EL (cell line): ENCODE results near the gene SMARCA4.
"Not testable (repeated sequence)": the region's sequence is repeated elsewhere in the genome, so short reads cannot be mapped to it uniquely, and the experiment has no call there.

ENCODE experiments used
- DNase-seq: peaks from one replicate; pipeline ENCODE4 v3.0.0-alpha.2; 2016

The SMARCA4 gene

GRCh38 chr19:10981252-10981895, 20.5 kb downstream of the SMARCA4 start:
- peak; percentile 24 for DNase-seq

GRCh38 chr19:10983026-10983425, 22.2 kb downstream of the SMARCA4 start:
- DNase-seq, result no peak

GRCh38 chr19:10984166-10984735, 23.4 kb downstream of the SMARCA4 start:
- no peak for DNase-seq

- DNase-seq, result no peak
Observed at GRCh38 chr19:10985502-10985901, 24.7 kb downstream of the SMARCA4 start.

GRCh38 chr19:10986301-10987127, 25.7 kb downstream of the SMARCA4 start:
- DNase-seq, result no peak

GRCh38 chr19:10987571-10988297, 26.9 kb downstream of the SMARCA4 start:
- no peak for DNase-seq

GRCh38 chr19:10988380-10988779, 27.6 kb downstream of the SMARCA4 start:
- DNase-seq, result no peak

- no peak for DNase-seq
Observed at GRCh38 chr19:10988921-10989320, 28.1 kb downstream of the SMARCA4 start.

- no peak for DNase-seq
Observed at GRCh38 chr19:10991076-10991475, 30.2 kb downstream of the SMARCA4 start.

- no peak for DNase-seq
Observed at GRCh38 chr19:10991521-10992081, 30.8 kb downstream of the SMARCA4 start.

GRCh38 chr19:10992174-10992573, 31.3 kb downstream of the SMARCA4 start:
- DNase-seq, result not testable (repeated sequence)

GRCh38 chr19:10995926-10996600, 35.2 kb downstream of the SMARCA4 start:
- no peak for DNase-seq

GRCh38 chr19:10998045-10998533, 37.3 kb downstream of the SMARCA4 start:
- DNase-seq, result no peak

- DNase-seq, result no peak
Observed at GRCh38 chr19:10998666-10999065, 37.8 kb downstream of the SMARCA4 start.

GRCh38 chr19:11005521-11005920, 44.7 kb downstream of the SMARCA4 start:
- no peak for DNase-seq

- DNase-seq, result no peak
Observed at GRCh38 chr19:11007385-11007784, 46.6 kb downstream of the SMARCA4 start.

GRCh38 chr19:11007962-11008532, 47.2 kb downstream of the SMARCA4 start:
- DNase-seq, result no peak

GRCh38 chr19:11010041-11010440, 49.2 kb downstream of the SMARCA4 start:
- DNase-seq, result no peak

GRCh38 chr19:11012507-11012906, 51.7 kb downstream of the SMARCA4 start:
- no peak for DNase-seq

- DNase-seq, result no peak
Observed at GRCh38 chr19:11013771-11014170, 52.9 kb downstream of the SMARCA4 start.

- DNase-seq, result no peak
Observed at GRCh38 chr19:11014403-11014911, 53.6 kb downstream of the SMARCA4 start.

GRCh38 chr19:11016631-11017030, 55.8 kb downstream of the SMARCA4 start:
- no peak for DNase-seq
